ENCODE data around the gene PTPRG.

DNA sequence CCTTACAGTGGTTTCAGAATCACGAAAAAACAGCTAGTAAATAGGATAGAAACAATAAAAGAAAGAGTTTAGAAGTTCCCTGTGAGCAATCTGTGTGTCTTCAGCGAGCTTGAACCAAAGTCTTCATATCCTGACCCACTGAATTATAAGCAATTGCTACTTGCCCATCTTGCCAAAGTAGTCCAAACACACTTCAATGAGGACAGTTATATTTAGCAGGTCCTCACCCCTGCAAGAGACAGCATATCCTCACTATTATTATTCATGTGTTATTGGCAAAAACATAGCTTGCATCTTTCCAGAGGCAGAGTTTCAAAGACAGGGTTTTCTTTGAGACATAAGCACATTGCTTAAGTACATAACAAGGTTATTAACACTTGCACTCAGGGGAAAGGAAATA lies 734.2 kb downstream of the PTPRG start:
- no peak for TF ChIP-seq POLR2A (IDR thresholded peaks at IDR 0.05; ENCODE audit: low read depth)
- TF ChIP-seq, protein P1, sequence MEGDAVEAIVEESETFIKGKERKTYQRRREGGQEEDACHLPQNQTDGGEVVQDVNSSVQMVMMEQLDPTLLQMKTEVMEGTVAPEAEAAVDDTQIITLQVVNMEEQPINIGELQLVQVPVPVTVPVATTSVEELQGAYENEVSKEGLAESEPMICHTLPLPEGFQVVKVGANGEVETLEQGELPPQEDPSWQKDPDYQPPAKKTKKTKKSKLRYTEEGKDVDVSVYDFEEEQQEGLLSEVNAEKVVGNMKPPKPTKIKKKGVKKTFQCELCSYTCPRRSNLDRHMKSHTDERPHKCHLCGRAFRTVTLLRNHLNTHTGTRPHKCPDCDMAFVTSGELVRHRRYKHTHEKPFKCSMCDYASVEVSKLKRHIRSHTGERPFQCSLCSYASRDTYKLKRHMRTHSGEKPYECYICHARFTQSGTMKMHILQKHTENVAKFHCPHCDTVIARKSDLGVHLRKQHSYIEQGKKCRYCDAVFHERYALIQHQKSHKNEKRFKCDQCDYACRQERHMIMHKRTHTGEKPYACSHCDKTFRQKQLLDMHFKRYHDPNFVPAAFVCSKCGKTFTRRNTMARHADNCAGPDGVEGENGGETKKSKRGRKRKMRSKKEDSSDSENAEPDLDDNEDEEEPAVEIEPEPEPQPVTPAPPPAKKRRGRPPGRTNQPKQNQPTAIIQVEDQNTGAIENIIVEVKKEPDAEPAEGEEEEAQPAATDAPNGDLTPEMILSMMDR (IDR thresholded peaks at IDR 0.05): no peak

Data from esophagus muscularis mucosa (tissue), 3 donors.